Fibroblast of lung (primary cell): ENCODE results near the gene KIF15. TPM values are rescaled to one million over a fixed set of nuclear protein-coding genes. Genes with fewer than 3 reads are reported as not detected.

Experiments
- DNase-seq, 2 donors: peaks; one replicate each; pipeline versions ENCODE4 v3.0.0 to v3.0.0-alpha.2; 2010; ENCODE audit warnings: low read depth in 2 of 2
- H2AFZ ChIP-seq: 2 replicates; pipeline ENCODE4 v1.5.1; 2012; ENCODE audit warnings: low read length, control low read depth, inconsistent platforms
- H3K27ac ChIP-seq: 2 replicates; pipeline ENCODE4 v1.5.1; 2011; ENCODE audit warnings: low read length, control low read depth; ENCODE audit not compliant: insufficient read depth
- H3K27me3 ChIP-seq: 2 replicates; pipeline ENCODE4 v1.5.1; 2011; ENCODE audit warnings: mild to moderate bottlenecking, low read length; ENCODE audit not compliant: control insufficient read depth, insufficient read depth
- H3K36me3 ChIP-seq: 2 replicates; pipeline ENCODE4 v1.5.1; 2011; ENCODE audit warnings: low read length; ENCODE audit not compliant: control insufficient read depth, insufficient read depth
- H3K4me1 ChIP-seq: 2 replicates; pipeline ENCODE4 v1.5.1; 2011; ENCODE audit warnings: low read length; ENCODE audit not compliant: control insufficient read depth, insufficient read depth; ENCODE audit errors: extremely low read depth
- H3K4me2 ChIP-seq: 2 replicates; pipeline ENCODE4 v1.5.1; 2011; ENCODE audit warnings: low read length, control low read depth; ENCODE audit not compliant: insufficient read depth; ENCODE audit errors: extremely low read depth
- H3K4me3 ChIP-seq, 4 experiments: fragments of 200-600 bp in 1 of 4; sonication (generic) in 1 of 4; replicated peaks in 1 of 4; 2 replicates each; pipeline ENCODE4 v1.5.1; 2011 to 2016; ENCODE audit warnings: low read length in 4 of 4, low read depth in 3 of 4, mild to moderate bottlenecking in 3 of 4, control low read depth in 2 of 4, inconsistent platforms in 1 of 4, mixed read lengths in 1 of 4; ENCODE audit not compliant: insufficient read depth in 1 of 4; ENCODE audit errors: control extremely low read depth in 1 of 4
- H3K79me2 ChIP-seq: 2 replicates; pipeline ENCODE4 v1.5.1; 2012; ENCODE audit warnings: mild to moderate bottlenecking, low read length, inconsistent platforms; ENCODE audit not compliant: control insufficient read depth, insufficient read depth
- H3K9ac ChIP-seq: 2 replicates; pipeline ENCODE4 v1.5.1; 2011; ENCODE audit warnings: mild to moderate bottlenecking, low read length, control low read depth; ENCODE audit not compliant: insufficient read depth
- H3K9me3 ChIP-seq: 2 replicates; pipeline ENCODE4 v1.5.1; 2012; ENCODE audit warnings: low read depth, low read length; ENCODE audit not compliant: control insufficient read depth, insufficient read depth
- H4K20me1 ChIP-seq: 2 replicates; pipeline ENCODE4 v1.5.1; 2011; ENCODE audit warnings: low read length; ENCODE audit not compliant: control insufficient read depth, insufficient read depth; ENCODE audit errors: extremely low read depth
- CTCF ChIP-seq, 2 donors: IDR thresholded peaks in 1 of 2; conservative IDR thresholded peaks in 1 of 2; 1 replicate in 1 of 2; 2 replicates in 1 of 2; pipeline ENCODE4 v1.5.1; 2011 to 2012; ENCODE audit warnings: low read length in 2 of 2, control low read depth in 1 of 2, inconsistent platforms in 1 of 2, low read depth in 1 of 2, mild to moderate bottlenecking in 1 of 2
- EZH2 ChIP-seq: IDR thresholded peaks from 2 replicates; pipeline ENCODE4 v1.5.1; 2012; ENCODE audit warnings: low read length, control low read depth, mild to moderate bottlenecking; ENCODE audit errors: missing control alignments
- polyA plus RNA-seq, 2 donors: library from polyadenylated mRNA; depleted of rRNA in 1 of 2; stranded (reverse) in 1 of 2; unstranded in 1 of 2; fragments of >200 nt; gene quantifications; 2 replicates each; pipeline ENCODE4 v1.2.1, GENCODE V29; 2011 to 2012; ENCODE audit warnings: missing spikeins in 1 of 2
- total RNA-seq: library from RNA; depleted of rRNA; stranded (reverse); fragments of >200 nt; gene quantifications from 2 replicates; pipeline ENCODE4 v1.2.1, GENCODE V29; 2014

The KIF15 gene
- total and polyA plus RNA-seq, 2 donors (not counting 1 experiment from before 2014, with no cell fraction given): 3.1 to 3.8 TPM

- no peaks in the 10 kb centered on the region for H3K9me3 ChIP-seq
- H4K20me1 ChIP-seq: no peaks in the 10 kb centered on the region
- H3K4me1 ChIP-seq: no peaks in the 10 kb centered on the region
- no peak overlapping the region for H3K4me2 ChIP-seq
- no peak for DNase-seq
- TF ChIP-seq CTCF (conservative IDR thresholded peaks at IDR 0.05 in 1 of 2, IDR thresholded peaks at IDR 0.05 in 1 of 2; ENCODE audit: low read depth in 1 of 2, low read length in 2 of 2) (no peak), EZH2 (no peak)
- H3K27me3 ChIP-seq: no peaks in the 10 kb centered on the region
- no peak overlapping the region for H3K9ac ChIP-seq
- no peak overlapping the region for H2AFZ ChIP-seq
- peaks cover 2% of the 10 kb centered on the region for H3K36me3 ChIP-seq
- H3K79me2 ChIP-seq: no peaks in the 10 kb centered on the region
- no peak overlapping the region for H3K27ac ChIP-seq
- H3K4me3 ChIP-seq: no peak overlapping the region
Measured at GRCh38 chr3:44802011-44802410, 40.4 kb downstream of the KIF15 start.

GRCh38 chr3:44803298-44803697 lies 41.7 kb downstream of the KIF15 start:
- H3K36me3 ChIP-seq: peaks cover 2% of the 10 kb centered on the region
- DNase-seq: no peak
- H3K4me2 ChIP-seq: no peak overlapping the region
- no peak overlapping the region for H3K4me3 ChIP-seq
- no peaks in the 10 kb centered on the region for H3K27me3 ChIP-seq
- no peaks in the 10 kb centered on the region for H3K79me2 ChIP-seq
- no peaks in the 10 kb centered on the region for H3K9me3 ChIP-seq
- no peaks in the 10 kb centered on the region for H3K4me1 ChIP-seq
- no peak for TF ChIP-seq EZH2
- no peak for TF ChIP-seq CTCF (conservative IDR thresholded peaks at IDR 0.05 in 1 of 2, IDR thresholded peaks at IDR 0.05 in 1 of 2; ENCODE audit: low read depth in 1 of 2, low read length in 2 of 2)
- no peak overlapping the region for H3K27ac ChIP-seq
- H3K9ac ChIP-seq: no peak overlapping the region
- H2AFZ ChIP-seq: no peak overlapping the region
- H4K20me1 ChIP-seq: no peaks in the 10 kb centered on the region

GRCh38 chr3:44805960-44806359 lies 44.4 kb downstream of the KIF15 start:
- H3K4me1 ChIP-seq: no peaks in the 10 kb centered on the region
- no peaks in the 10 kb centered on the region for H3K27me3 ChIP-seq
- no peak overlapping the region for H3K4me3 ChIP-seq

More at GRCh38 chr3:44805960-44806359, 44.4 kb downstream of the KIF15 start:
- Histone ChIP-seq H4K20me1 (no peaks in the 10 kb centered on the region), H3K79me2 (no peaks in the 10 kb centered on the region), H3K9ac (no peak overlapping the region), H3K36me3 (no peaks in the 10 kb centered on the region), H3K27ac (no peak overlapping the region), H3K4me2 (no peak overlapping the region), H2AFZ (no peak overlapping the region), H3K9me3 (no peaks in the 10 kb centered on the region)
- no peak for DNase-seq
- TF ChIP-seq CTCF (conservative IDR thresholded peaks at IDR 0.05 in 1 of 2, IDR thresholded peaks at IDR 0.05 in 1 of 2; ENCODE audit: low read depth in 1 of 2, low read length in 2 of 2) (no peak), EZH2 (no peak)
